ENCODE data around the gene EPHX1.

GRCh38 chr1:225762444-225762843, 47.5 kb upstream of the EPHX1 start:
- TF ChIP-seq, protein P1, sequence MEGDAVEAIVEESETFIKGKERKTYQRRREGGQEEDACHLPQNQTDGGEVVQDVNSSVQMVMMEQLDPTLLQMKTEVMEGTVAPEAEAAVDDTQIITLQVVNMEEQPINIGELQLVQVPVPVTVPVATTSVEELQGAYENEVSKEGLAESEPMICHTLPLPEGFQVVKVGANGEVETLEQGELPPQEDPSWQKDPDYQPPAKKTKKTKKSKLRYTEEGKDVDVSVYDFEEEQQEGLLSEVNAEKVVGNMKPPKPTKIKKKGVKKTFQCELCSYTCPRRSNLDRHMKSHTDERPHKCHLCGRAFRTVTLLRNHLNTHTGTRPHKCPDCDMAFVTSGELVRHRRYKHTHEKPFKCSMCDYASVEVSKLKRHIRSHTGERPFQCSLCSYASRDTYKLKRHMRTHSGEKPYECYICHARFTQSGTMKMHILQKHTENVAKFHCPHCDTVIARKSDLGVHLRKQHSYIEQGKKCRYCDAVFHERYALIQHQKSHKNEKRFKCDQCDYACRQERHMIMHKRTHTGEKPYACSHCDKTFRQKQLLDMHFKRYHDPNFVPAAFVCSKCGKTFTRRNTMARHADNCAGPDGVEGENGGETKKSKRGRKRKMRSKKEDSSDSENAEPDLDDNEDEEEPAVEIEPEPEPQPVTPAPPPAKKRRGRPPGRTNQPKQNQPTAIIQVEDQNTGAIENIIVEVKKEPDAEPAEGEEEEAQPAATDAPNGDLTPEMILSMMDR (IDR thresholded peaks at IDR 0.05; ENCODE audit: low read depth, low read length): no peak
- TF ChIP-seq EZH2phosphoT487 (IDR thresholded peaks at IDR 0.05; ENCODE audit: low read depth): no peak

All from OCI-LY3 (cell line).